K562 (cell line): ENCODE data around the gene INSR. TPM values are rescaled to one million over a fixed set of nuclear protein-coding genes. Genes with fewer than 3 reads are reported as not detected.

Experiments
- ELF4 ChIP-seq: fragments of 450-650 bp; formaldehyde crosslinking; IDR thresholded peaks from 2 replicates; pipeline ENCODE4 v1.4.0; 2022; ENCODE audit warnings: missing genetic modification characterization
- LARP7 ChIP-seq: fragments of 450-650 bp; IDR thresholded peaks from 2 replicates; pipeline ENCODE4 v1.6.1; 2016
- MEIS2 ChIP-seq: fragments of 450-650 bp; IDR thresholded peaks from 2 replicates; pipeline ENCODE4 v1.6.1; 2014; ENCODE audit warnings: mild to moderate bottlenecking; ENCODE audit not compliant: partially characterized antibody
- ZNF444 ChIP-seq: fragments of 250-450 bp; sonication (Bioruptor Pico); IDR thresholded peaks from 2 replicates; pipeline ENCODE4 v1.4.0; 2020; ENCODE audit warnings: mild to moderate bottlenecking, moderate library complexity
- polyA plus RNA-seq, 8 experiments: library from polyadenylated mRNA; depleted of rRNA in 4 of 8; stranded (reverse) in 5 of 8; unstranded in 3 of 8; fragments of >200 nt; fragmentation: Nextera tagmentation in 2 of 8; fragmentation: Illumina TruSeq in 1 of 8; extraction: Ambion mirVana in 2 of 8; extraction: Trizol in 1 of 8; gene quantifications; 2 replicates each; pipeline versions ENCODE4 v1.2.1 to v1.2.3, GENCODE V29; 2011 to 2014; ENCODE audit warnings: inconsistent platforms in 1 of 8, missing spikeins in 1 of 8
- total RNA-seq, 7 experiments: library from RNA; depleted of rRNA in 6 of 7; stranded (reverse); fragments of >200 nt in 6 of 7; fragmentation: Illumina TruSeq in 2 of 7; extraction: Trizol in 2 of 7; gene quantifications; 2 replicates each; pipeline versions ENCODE4 v1.2.1 to v1.2.3, GENCODE V29; 2011 to 2021; ENCODE audit warnings: low replicate concordance in 1 of 7
- TF ChIP-seq, protein P1 (sequence below): fragments of 250-450 bp; sonication (Bioruptor Pico); IDR thresholded peaks from 2 replicates; pipeline ENCODE4 v1.5.0; 2022; ENCODE audit warnings: mild to moderate bottlenecking
- TF ChIP-seq, protein P2 (sequence below): sonication (generic); formaldehyde crosslinking; IDR thresholded peaks from 2 replicates; pipeline ENCODE4 v1.8.0; 2022; ENCODE audit warnings: mild to moderate bottlenecking, missing genetic modification reagents

Gene INSR
- total and polyA plus RNA-seq, 9 of the 15 experiments (the other 6 are each of a cell fraction or from before 2014, with no cell fraction given), result 0.04 to 0.88 (median 0.41) TPM

DNA sequence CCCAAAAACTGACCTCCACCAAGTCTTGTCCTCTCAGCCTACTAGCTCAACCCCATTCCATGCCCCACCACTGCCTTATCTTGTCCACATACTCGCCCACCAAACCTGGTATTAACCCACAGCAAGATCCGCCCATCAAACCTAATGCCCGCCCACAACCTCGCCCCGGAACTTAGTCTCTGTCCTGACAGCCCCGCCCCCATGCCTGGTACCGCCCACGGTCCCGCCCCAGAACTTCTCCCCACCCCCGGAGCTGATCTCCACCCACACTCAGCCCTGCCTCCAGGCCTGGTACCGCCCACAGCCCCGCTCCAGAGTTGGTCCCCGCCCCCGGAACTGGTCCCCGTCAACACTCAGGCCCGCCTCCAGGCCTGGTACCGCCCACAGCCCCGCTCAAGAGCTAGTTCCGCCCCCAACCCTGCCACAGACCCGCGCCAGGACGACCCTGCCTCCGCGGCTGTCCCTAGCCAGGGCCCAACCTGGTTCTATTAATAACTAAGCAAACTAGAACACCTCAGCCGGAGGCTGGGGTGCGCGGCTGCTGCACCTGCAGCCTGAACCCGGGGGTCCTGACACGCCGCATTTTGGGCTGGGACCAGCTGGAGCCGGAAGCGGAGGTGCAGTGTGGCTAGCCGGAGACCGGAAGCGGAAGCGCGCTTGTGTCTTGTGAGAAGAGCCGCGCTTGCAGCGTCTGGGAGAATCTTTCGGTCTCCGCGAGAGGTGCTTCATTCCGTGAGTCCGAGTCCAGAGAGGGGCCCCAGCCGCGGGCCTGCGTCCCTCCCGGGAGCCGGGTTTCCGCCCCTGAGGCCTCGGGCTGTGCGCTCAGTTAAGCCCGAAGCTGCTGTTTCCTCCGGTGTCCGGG is 224.9 kb downstream of the INSR start, which contains the start of gene ZNF557 (continued):
- TF ChIP-seq, protein P1, sequence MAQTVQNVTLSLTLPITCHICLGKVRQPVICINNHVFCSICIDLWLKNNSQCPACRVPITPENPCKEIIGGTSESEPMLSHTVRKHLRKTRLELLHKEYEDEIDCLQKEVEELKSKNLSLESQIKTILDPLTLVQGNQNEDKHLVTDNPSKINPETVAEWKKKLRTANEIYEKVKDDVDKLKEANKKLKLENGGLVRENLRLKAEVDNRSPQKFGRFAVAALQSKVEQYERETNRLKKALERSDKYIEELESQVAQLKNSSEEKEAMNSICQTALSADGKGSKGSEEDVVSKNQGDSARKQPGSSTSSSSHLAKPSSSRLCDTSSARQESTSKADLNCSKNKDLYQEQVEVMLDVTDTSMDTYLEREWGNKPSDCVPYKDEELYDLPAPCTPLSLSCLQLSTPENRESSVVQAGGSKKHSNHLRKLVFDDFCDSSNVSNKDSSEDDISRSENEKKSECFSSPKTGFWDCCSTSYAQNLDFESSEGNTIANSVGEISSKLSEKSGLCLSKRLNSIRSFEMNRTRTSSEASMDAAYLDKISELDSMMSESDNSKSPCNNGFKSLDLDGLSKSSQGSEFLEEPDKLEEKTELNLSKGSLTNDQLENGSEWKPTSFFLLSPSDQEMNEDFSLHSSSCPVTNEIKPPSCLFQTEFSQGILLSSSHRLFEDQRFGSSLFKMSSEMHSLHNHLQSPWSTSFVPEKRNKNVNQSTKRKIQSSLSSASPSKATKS (CRISPR knock-in tag), result no peak
- TF ChIP-seq ELF4 (CRISPR knock-in tag) (peak; percentile 29; the same call in 1 of the 2 replicates), ZNF444 (CRISPR knock-in tag) (no peak), LARP7 (no peak), MEIS2 (peak; percentile 7)
- TF ChIP-seq, protein P2, sequence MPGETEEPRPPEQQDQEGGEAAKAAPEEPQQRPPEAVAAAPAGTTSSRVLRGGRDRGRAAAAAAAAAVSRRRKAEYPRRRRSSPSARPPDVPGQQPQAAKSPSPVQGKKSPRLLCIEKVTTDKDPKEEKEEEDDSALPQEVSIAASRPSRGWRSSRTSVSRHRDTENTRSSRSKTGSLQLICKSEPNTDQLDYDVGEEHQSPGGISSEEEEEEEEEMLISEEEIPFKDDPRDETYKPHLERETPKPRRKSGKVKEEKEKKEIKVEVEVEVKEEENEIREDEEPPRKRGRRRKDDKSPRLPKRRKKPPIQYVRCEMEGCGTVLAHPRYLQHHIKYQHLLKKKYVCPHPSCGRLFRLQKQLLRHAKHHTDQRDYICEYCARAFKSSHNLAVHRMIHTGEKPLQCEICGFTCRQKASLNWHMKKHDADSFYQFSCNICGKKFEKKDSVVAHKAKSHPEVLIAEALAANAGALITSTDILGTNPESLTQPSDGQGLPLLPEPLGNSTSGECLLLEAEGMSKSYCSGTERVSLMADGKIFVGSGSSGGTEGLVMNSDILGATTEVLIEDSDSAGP (CRISPR knock-in tag), result no peak
